Tongue (tissue), 2 donors: ENCODE data around the gene ULK2. TPM values are rescaled to one million over a fixed set of nuclear protein-coding genes. Genes with fewer than 3 reads are reported as not detected.
"Not testable (repeated sequence)": the region's sequence is repeated elsewhere in the genome, so short reads cannot be mapped to it uniquely, and the experiment has no call there.

Experiments
- DNase-seq: peaks from one replicate; pipeline ENCODE4 v3.0.0-alpha.2; 2015
- total RNA-seq: library from RNA; depleted of rRNA; stranded (reverse); fragments of >200 nt; gene quantifications from one replicate; pipeline ENCODE4 v1.2.3, GENCODE V29; 2014

ULK2 gene
- total RNA-seq, 1 donor from 2014 or later: 24.6 TPM

DNA sequence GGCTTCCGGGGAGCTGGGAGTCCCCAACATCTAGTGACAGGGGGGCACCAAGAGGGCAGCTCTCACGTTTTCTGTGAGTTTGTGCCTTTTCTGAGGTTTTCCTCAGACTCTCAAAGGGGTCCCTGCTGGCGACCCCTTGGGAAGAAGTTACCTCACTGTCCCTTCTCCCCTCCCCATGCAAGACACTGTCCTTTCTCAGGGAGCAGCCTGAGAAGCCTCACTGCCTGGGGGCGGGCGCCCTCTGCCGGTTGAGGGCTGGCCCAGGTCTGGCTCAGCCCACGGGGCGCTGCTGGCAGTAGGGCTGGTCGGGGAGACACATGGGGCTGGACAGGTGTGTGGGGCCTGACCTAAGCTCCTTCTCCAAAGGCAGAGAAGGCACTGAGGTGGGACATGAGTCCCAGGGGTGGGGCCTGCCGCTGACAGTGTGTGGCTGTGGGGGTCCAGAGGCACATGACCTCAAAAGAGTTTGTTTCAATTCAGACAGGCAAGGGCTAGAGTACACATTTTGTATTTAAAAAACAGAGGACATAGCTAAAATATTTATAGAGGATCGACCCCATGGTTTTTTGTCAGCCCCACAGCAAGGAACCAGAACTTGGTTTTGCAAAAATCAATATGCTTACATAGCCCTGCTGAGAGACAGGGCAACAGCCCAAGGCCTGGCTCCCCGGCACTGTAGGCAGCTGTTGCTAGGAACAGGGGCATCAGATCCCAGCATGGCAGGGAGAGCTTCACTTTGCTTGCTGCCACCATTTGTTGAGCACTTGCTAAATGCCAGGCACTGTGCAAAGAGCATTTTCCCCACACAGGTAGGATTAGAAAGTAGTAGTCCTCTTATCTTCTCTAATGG, 101.1 kb downstream of the ULK2 start:
- peak; percentile 88 for DNase-seq

DNA sequence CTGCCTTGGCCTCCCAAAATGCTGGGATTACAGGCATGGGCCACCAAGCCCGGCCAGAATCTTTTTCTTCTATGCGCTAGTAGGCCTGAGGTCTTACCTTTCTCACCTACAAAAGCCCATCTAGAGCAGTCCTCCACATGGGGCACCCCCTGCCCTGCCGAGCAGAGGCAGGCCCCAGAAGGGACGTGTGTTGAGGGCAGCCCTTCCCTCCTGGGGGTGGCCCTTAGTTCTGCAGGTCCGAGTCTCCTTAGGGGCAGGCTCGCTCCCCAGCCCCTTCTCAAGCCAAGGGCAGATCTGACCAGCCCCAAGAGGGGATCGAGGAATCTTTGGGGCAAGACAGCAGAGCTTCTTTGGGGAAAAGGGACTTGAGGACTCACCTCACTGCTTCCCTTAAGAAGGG, 101.7 kb downstream of the ULK2 start:
- DNase-seq: no peak

- not testable (repeated sequence) for DNase-seq
These were observed 103.7 kb downstream of the ULK2 start for GRCh38 chr17:19763991-19764390.

GRCh38 chr17:19763416-19763815, 104.3 kb downstream of the ULK2 start:
- no peak for DNase-seq

- peak; percentile 86 for DNase-seq
These were observed 105.2 kb downstream of the ULK2 start for GRCh38 chr17:19762515-19762961.

GRCh38 chr17:19760746-19761145, 107.0 kb downstream of the ULK2 start:
- DNase-seq: no peak

GRCh38 chr17:19759568-19760549, 107.9 kb downstream of the ULK2 start:
- no peak for DNase-seq

- no peak for DNase-seq
These were observed 110.1 kb downstream of the ULK2 start for GRCh38 chr17:19757536-19758180.

- DNase-seq: no peak
These were observed 111.2 kb downstream of the ULK2 start for GRCh38 chr17:19756546-19756945.

GRCh38 chr17:19755821-19756510, 111.8 kb downstream of the ULK2 start:
- no peak for DNase-seq

- no peak for DNase-seq
These were observed 112.3 kb downstream of the ULK2 start for GRCh38 chr17:19755392-19755791.

DNA sequence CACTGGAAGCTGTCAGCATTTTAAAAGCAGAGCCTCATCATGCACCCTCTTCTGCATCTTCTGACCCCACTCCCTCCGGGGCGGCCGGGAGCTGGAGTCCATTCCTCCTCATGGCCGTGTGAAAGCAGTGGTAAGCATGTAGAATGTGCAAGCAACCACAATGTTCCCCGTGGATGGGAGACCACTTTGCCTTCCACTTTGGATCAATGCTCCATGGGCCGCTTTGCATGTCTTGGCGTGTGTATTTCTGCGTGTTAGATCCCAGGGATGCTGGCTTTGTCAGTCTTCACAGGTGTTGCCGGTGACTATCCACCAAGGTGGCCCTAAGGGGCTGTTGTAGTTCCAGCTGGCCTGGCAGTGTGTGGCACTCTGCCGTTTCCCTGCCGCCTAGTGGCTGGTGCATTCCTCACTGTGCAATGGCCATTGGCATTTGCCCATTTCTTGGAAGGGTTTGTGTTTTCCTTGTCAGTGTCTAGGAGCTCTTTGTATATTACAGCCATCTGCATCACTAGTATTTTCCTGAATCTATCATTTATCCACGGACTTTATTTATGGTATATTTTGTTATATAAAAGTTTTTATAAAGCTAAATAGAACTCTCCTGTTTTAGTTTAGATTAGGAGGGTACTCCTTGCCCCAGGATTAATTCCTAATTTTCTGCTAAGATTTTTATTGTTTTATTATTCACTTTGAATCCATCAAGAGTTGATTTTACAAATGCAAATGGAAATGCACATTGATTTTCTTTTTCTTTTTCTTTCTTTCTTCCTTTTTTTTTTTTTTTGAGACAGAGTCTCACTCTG, 113.9 kb downstream of the ULK2 start:
- DNase-seq: no peak

DNA sequence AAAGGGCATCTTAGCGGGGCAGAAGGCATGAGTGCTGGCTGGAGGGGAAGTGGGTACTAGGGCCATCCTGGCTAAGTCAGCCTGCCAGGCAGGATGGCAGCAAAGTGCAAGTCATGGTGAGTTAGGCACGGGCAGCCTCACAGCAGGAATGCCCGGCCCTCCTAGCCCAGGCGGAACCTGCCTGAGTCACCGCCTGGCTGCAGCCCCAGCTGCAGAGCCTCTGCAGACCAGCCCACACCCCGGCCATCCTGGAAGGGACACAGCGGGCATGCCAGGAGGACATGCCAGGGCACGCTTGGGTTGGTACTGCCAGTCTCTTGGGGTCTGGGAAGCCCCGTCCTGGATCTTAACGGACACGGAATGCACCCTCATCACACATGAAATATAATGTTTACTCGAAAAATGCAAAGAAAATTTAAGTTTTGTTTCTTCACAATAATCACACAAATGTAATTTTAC, 114.7 kb downstream of the ULK2 start:
- DNase-seq: peak; percentile 70

DNA sequence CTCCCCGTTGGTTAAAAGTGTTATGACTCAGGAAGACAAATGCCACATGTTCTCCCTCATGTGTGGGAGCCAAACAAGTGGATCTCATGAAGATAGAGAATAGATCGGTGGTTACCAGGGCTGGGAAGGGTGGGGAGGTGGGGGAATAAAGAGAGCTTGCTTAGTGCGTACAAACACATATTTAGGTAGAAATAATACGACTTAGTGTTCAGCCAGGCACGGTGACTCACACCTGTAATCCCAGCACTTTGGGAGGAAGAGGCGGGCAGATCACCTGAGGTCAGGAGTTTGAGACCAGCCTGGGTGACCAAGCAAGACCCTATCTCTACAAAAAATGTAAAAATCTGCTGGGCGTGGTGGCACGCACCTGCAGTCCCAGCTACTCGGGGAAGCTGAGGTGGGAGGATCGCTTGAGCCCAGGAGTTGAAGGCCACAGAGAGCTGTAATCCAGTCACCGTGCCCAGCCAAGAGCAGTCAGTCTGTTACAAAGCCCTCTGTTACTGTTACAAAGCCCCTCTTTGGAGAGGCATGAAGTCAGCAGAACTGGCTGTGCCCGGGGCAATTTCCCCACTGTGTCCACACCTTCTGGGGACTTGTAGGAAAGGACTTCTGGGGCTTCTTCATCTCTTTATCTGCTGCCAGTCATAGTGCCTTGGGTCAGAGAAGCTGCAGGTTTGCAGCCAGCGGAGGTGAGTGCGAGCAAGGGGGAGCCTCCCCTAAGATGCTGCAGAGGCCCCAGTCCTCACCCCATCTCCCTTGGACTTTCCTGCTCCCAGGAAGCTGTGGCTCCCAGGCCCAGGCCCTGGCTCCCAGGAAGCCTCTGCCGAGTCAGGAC, 115.3 kb downstream of the ULK2 start:
- DNase-seq: no peak

DNA sequence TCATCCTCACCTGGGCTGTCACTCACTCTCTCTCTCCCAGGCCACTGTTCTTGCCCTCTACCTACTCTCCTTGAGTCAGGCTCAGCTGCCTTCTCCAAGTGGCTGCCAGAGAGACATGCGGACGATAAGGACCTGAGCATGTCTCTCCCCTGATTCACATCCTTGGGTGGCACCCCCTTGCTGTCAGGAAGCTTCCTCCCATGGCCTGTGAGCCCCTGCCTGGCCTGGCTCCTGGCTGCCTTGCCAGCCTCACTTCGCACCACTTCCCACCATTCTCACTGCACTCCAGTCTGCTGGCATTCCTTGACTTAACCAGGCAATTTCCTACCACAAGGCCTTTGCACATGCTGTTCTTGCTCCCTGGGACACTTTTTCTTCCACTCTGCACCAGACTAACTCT, 116.9 kb downstream of the ULK2 start:
- no peak for DNase-seq

GRCh38 chr17:19750020-19750572, 117.6 kb downstream of the ULK2 start:
- no peak for DNase-seq

GRCh38 chr17:19748807-19749193, 118.9 kb downstream of the ULK2 start:
- no peak for DNase-seq

- DNase-seq: peak; percentile 88
These were observed 119.6 kb downstream of the ULK2 start, which contains the start of gene ALDH3A1 for GRCh38 chr17:19747829-19748806. Gene ALDH3A1, minus strand, starts transcription at chr17:19748298. Its CDS starts 3,169 bp downstream, at chr17:19745129.
